ENCODE measurements around the gene LRRIQ3. TPM values are rescaled to one million over a fixed set of nuclear protein-coding genes. Genes with fewer than 3 reads are reported as not detected.

LRRIQ3 gene
- total and polyA plus RNA-seq, 10 of the 15 experiments (the other 5 are each of a cell fraction or from before 2014, with no cell fraction given), result 1.1 to 5.1 (median 2.7) TPM

DNA sequence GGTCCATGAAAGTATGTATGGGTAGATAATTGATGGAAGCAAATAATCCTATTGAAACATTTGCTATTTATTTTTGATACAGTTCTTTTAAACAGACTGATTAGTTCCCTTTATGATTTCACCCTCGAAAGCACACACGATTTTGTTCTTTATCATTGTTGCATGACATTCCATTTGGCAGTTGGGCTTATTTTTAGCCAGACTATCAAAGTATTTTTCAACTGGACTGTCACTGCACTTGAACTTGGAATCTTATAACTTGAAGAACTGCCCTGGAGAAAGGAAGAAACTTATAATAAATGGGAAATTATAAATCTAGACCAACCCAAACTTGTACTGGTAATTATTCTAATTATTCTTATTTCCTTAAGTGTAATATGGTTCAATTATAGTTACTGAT lies 37.2 kb upstream of the LRRIQ3 start, which contains the start of gene TNNI3K:
TNNI3K (plus strand) TSS at position 235 of the 400 bp plus-strand sequence; CDS start at position 300, 65 bp downstream.
- Histone ChIP-seq H3K27me3 (replicated peaks in 1 of 2; ENCODE audit: control insufficient read depth in 2 of 2, insufficient read depth in 2 of 2, low read length in 1 of 2) (no peaks in the 10 kb centered on the region), H3K4me3 (no peak within 1 kb of the TSS), H3K9me3 (replicated peaks; ENCODE audit: control insufficient read depth, insufficient read depth, low read length) (no peaks in the 10 kb centered on the region), H3K4me1 (ENCODE audit: control insufficient read depth, insufficient read depth, low read length) (no peaks in the 10 kb centered on the region), H3K79me2 (ENCODE audit: control insufficient read depth, insufficient read depth, low read length) (no peaks in the 10 kb centered on the region), H2AFZ (ENCODE audit: control insufficient read depth, low read depth, low read length) (no peak within 1 kb of the TSS), H3K27ac (ENCODE audit: control insufficient read depth, insufficient read depth) (no peak within 1 kb of the TSS), H4K20me1 (ENCODE audit: control insufficient read depth, insufficient read depth) (no peaks in the 10 kb centered on the region), H3K4me2 (ENCODE audit: control insufficient read depth, insufficient read depth) (no peak within 1 kb of the TSS), H3K36me3 (ENCODE audit: control insufficient read depth in 2 of 2, insufficient read depth in 2 of 2, low read length in 1 of 2) (no peaks in the 10 kb centered on the region), H3K9ac (ENCODE audit: control insufficient read depth, insufficient read depth, low read length) (no peak within 1 kb of the TSS)
- WGBS (ENCODE audit: insufficient coverage, insufficient replicate concordance, low lambda C conversion rate, missing lambda C conversion rate), result 38% methylated on average over 2 of the region's 2 CpGs
- ChIA-PET RAD21 (ENCODE audit: unreplicated experiment) (no interaction called here), SMC1A (ENCODE audit: uncharacterized antibody, unreplicated experiment) (no interaction called here), CTCF (no interaction called here), POLR2A (no interaction called here)
- in situ Hi-C loops (cut with MboI), result no loop called here
- TF ChIP-seq GATAD2B (conservative IDR thresholded peaks at IDR 0.05; ENCODE audit: low read depth) (no peak), NFIC (IDR thresholded peaks at IDR 0.05; ENCODE audit: low read depth, low read length) (no peak), CEBPB (IDR thresholded peaks at IDR 0.05; ENCODE audit: borderline replicate concordance in 1 of 2, low read depth in 2 of 2, low read length in 2 of 2) (no peak), SIN3A (IDR thresholded peaks at IDR 0.05; ENCODE audit: low read depth, low read length) (no peak), CBFB (IDR thresholded peaks at IDR 0.05; ENCODE audit: low read depth) (no peak), BRCA1 (IDR thresholded peaks at IDR 0.05; ENCODE audit: low read depth, low read length) (no peak), ZNF24 (IDR thresholded peaks at IDR 0.05) (no peak), ATF7 (IDR thresholded peaks at IDR 0.05; ENCODE audit: low read depth) (no peak)
- TF ChIP-seq, protein P1, sequence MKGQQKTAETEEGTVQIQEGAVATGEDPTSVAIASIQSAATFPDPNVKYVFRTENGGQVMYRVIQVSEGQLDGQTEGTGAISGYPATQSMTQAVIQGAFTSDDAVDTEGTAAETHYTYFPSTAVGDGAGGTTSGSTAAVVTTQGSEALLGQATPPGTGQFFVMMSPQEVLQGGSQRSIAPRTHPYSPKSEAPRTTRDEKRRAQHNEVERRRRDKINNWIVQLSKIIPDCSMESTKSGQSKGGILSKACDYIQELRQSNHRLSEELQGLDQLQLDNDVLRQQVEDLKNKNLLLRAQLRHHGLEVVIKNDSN (IDR thresholded peaks at IDR 0.05; ENCODE audit: borderline replicate concordance, extremely low read length, insufficient read depth, low read depth, low read length), result no peak
- TF ChIP-seq, protein P2, sequence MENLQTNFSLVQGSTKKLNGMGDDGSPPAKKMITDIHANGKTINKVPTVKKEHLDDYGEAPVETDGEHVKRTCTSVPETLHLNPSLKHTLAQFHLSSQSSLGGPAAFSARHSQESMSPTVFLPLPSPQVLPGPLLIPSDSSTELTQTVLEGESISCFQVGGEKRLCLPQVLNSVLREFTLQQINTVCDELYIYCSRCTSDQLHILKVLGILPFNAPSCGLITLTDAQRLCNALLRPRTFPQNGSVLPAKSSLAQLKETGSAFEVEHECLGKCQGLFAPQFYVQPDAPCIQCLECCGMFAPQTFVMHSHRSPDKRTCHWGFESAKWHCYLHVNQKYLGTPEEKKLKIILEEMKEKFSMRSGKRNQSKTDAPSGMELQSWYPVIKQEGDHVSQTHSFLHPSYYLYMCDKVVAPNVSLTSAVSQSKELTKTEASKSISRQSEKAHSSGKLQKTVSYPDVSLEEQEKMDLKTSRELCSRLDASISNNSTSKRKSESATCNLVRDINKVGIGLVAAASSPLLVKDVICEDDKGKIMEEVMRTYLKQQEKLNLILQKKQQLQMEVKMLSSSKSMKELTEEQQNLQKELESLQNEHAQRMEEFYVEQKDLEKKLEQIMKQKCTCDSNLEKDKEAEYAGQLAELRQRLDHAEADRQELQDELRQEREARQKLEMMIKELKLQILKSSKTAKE (IDR thresholded peaks at IDR 0.05; ENCODE audit: low read depth, poor library complexity, severe bottlenecking), result no peak
- ATAC-seq (no peak), FAIRE-seq (no peak), DNase-seq (ENCODE audit: low read depth, low spot score) (no peak)
- intact Hi-C loops (cut with micrococcal nuclease; ENCODE audit: unreplicated experiment), result no loop called here
- BruUV-seq (replicated peaks), result no TSS peak
